K562 (cell line): ENCODE results near the gene DCUN1D1. TPM values are rescaled to one million over a fixed set of nuclear protein-coding genes. Genes with fewer than 3 reads are reported as not detected.

Source experiments
- ARID4B ChIP-seq: sonication (generic); formaldehyde crosslinking; IDR thresholded peaks from 2 replicates; pipeline ENCODE4 v1.8.0; 2022; ENCODE audit warnings: mild to moderate bottlenecking, missing genetic modification reagents
- CAMTA2 ChIP-seq: fragments of 250-450 bp; sonication (Bioruptor Pico); conservative IDR thresholded peaks from 2 replicates; pipeline ENCODE4 v1.5.1; 2022
- DMBX1 ChIP-seq: fragments of 250-450 bp; sonication (Bioruptor Pico); IDR thresholded peaks from 2 replicates; pipeline ENCODE4 v1.8.0; 2022; ENCODE audit warnings: inconsistent platforms, mild to moderate bottlenecking, moderate library complexity, borderline replicate concordance
- FOSL1 ChIP-seq: fragments of 200-800 bp; sonication (Bioruptor generic); conservative IDR thresholded peaks from 2 replicates; pipeline ENCODE4 v1.6.1; 2016; ENCODE audit warnings: missing genetic modification characterization, missing compliant biosample characterization
- FOXJ3 ChIP-seq: sonication (generic); formaldehyde crosslinking; IDR thresholded peaks from 2 replicates; pipeline ENCODE4 v1.4.0; 2020; ENCODE audit warnings: mild to moderate bottlenecking, missing genetic modification reagents
- GABPB1 ChIP-seq: sonication (generic); formaldehyde crosslinking; IDR thresholded peaks from 2 replicates; pipeline ENCODE4 v1.8.0; 2022; ENCODE audit warnings: mild to moderate bottlenecking, missing genetic modification reagents
- NFE2L1 ChIP-seq: fragments of 450-650 bp; IDR thresholded peaks from 2 replicates; pipeline ENCODE4 v1.6.1; 2016; ENCODE audit warnings: missing genetic modification characterization, low read depth, mild to moderate bottlenecking, missing compliant biosample characterization, moderate library complexity, borderline replicate concordance
- POLR2AphosphoS5 ChIP-seq: IDR thresholded peaks from 2 replicates; pipeline ENCODE4 v1.6.1; 2011; ENCODE audit warnings: mild to moderate bottlenecking, low read depth, low read length, moderate library complexity; ENCODE audit not compliant: control insufficient read depth, insufficient read depth
- PYGO2 ChIP-seq: fragments of 450-650 bp; IDR thresholded peaks from 2 replicates; pipeline ENCODE4 v1.6.1; 2016; ENCODE audit warnings: mild to moderate bottlenecking, missing genetic modification characterization, moderate library complexity, missing compliant biosample characterization
- RB1 ChIP-seq: fragments of 450-650 bp; IDR thresholded peaks from 2 replicates; pipeline ENCODE4 v1.6.1; 2017; ENCODE audit warnings: low read depth, mild to moderate bottlenecking
- TAL1 ChIP-seq: fragments of 450-650 bp; IDR thresholded peaks from 2 replicates; pipeline ENCODE4 v1.6.1; 2016; ENCODE audit warnings: mild to moderate bottlenecking
- TBL1XR1 ChIP-seq, 2 experiments: IDR thresholded peaks; 2 replicates each; pipeline ENCODE4 v1.6.1; 2012; ENCODE audit warnings: improper control_type of control experiment in 2 of 2, low read length in 2 of 2, mild to moderate bottlenecking in 1 of 2
- TCF7 ChIP-seq: sonication (generic); IDR thresholded peaks from 2 replicates; pipeline ENCODE4 v1.6.1; 2016; ENCODE audit warnings: antibody characterized with exemption, borderline replicate concordance
- TFAP4 ChIP-seq: sonication (generic); formaldehyde crosslinking; IDR thresholded peaks from 2 replicates; pipeline ENCODE4 v1.8.0; 2022; ENCODE audit warnings: missing genetic modification reagents, mild to moderate bottlenecking, moderate library complexity, borderline replicate concordance
- ZNF277 ChIP-seq: fragments of 250-450 bp; sonication (Bioruptor Pico); IDR thresholded peaks from 2 replicates; pipeline ENCODE4 v1.8.0; 2022; ENCODE audit warnings: inconsistent platforms, mild to moderate bottlenecking, moderate library complexity, borderline replicate concordance
- polyA plus RNA-seq, 8 experiments: library from polyadenylated mRNA; depleted of rRNA in 4 of 8; stranded (reverse) in 5 of 8; unstranded in 3 of 8; fragments of >200 nt; fragmentation: Nextera tagmentation in 2 of 8; fragmentation: Illumina TruSeq in 1 of 8; extraction: Ambion mirVana in 2 of 8; extraction: Trizol in 1 of 8; gene quantifications; 2 replicates each; pipeline versions ENCODE4 v1.2.1 to v1.2.3, GENCODE V29; 2011 to 2014; ENCODE audit warnings: inconsistent platforms in 1 of 8, missing spikeins in 1 of 8
- total RNA-seq, 7 experiments: library from RNA; depleted of rRNA in 6 of 7; stranded (reverse); fragments of >200 nt in 6 of 7; fragmentation: Illumina TruSeq in 2 of 7; extraction: Trizol in 2 of 7; gene quantifications; 2 replicates each; pipeline versions ENCODE4 v1.2.1 to v1.2.3, GENCODE V29; 2011 to 2021; ENCODE audit warnings: low replicate concordance in 1 of 7
- TF ChIP-seq, protein P1 (sequence below): fragments of 450-650 bp; IDR thresholded peaks from 2 replicates; pipeline ENCODE4 v1.6.1; 2016; ENCODE audit warnings: borderline replicate concordance
- TF ChIP-seq, protein P2 (sequence below): fragments of 450-650 bp; formaldehyde crosslinking; IDR thresholded peaks from 2 replicates; pipeline ENCODE4 v1.4.0; 2022; ENCODE audit warnings: missing genetic modification characterization

DCUN1D1 gene
- total and polyA plus RNA-seq, 9 of the 15 experiments (the other 6 are each of a cell fraction or from before 2014, with no cell fraction given): 11.4 to 46.8 (median 28.2) TPM

- no peak for TF ChIP-seq ZNF277 (CRISPR knock-in tag)
- TF ChIP-seq ARID4B (CRISPR knock-in tag): no peak
- TF ChIP-seq TBL1XR1 (IDR thresholded peaks at IDR 0.05; ENCODE audit: low read length in 2 of 2): peak in 1 of 2 experiments; percentile 89; a peak in 2 of 4 replicates
- TF ChIP-seq TAL1: peak; percentile 96
- TF ChIP-seq, protein P1, sequence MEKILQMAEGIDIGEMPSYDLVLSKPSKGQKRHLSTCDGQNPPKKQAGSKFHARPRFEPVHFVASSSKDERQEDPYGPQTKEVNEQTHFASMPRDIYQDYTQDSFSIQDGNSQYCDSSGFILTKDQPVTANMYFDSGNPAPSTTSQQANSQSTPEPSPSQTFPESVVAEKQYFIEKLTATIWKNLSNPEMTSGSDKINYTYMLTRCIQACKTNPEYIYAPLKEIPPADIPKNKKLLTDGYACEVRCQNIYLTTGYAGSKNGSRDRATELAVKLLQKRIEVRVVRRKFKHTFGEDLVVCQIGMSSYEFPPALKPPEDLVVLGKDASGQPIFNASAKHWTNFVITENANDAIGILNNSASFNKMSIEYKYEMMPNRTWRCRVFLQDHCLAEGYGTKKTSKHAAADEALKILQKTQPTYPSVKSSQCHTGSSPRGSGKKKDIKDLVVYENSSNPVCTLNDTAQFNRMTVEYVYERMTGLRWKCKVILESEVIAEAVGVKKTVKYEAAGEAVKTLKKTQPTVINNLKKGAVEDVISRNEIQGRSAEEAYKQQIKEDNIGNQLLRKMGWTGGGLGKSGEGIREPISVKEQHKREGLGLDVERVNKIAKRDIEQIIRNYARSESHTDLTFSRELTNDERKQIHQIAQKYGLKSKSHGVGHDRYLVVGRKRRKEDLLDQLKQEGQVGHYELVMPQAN: no peak
- peak; percentile 62 for TF ChIP-seq FOSL1 (tag)
- TF ChIP-seq CAMTA2: no peak
- TF ChIP-seq DMBX1 (CRISPR knock-in tag): peak; percentile 70; the same call in 1 of the 2 replicates
- TF ChIP-seq, protein P2, sequence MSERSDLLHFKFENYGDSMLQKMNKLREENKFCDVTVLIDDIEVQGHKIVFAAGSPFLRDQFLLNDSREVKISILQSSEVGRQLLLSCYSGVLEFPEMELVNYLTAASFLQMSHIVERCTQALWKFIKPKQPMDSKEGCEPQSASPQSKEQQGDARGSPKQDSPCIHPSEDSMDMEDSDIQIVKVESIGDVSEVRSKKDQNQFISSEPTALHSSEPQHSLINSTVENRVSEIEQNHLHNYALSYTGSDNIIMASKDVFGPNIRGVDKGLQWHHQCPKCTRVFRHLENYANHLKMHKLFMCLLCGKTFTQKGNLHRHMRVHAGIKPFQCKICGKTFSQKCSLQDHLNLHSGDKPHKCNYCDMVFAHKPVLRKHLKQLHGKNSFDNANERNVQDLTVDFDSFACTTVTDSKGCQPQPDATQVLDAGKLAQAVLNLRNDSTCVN: no peak
- TF ChIP-seq NFE2L1 (tag): no peak
- TF ChIP-seq GABPB1: peak; percentile 47; the same call in 1 of the 2 replicates
- TF ChIP-seq TFAP4 (CRISPR knock-in tag): no peak; the same call in 1 of the 2 replicates
- TF ChIP-seq FOXJ3 (CRISPR knock-in tag): no peak
- no peak for TF ChIP-seq RB1
- no peak for TF ChIP-seq PYGO2 (tag)
- no peak for TF ChIP-seq TCF7
- TF ChIP-seq POLR2AphosphoS5: peak; percentile 96
Measured at GRCh38 chr3:182937293-182938051, 42.9 kb downstream of the DCUN1D1 start (continued).
